ENCODE results near the gene CNDP1.
A peak's percentile ranks its signal among the peaks of the same experiment; 100 is the strongest.
"Not testable (repeated sequence)": the region's sequence is repeated elsewhere in the genome, so short reads cannot be mapped to it uniquely, and the experiment has no call there.

Gene CNDP1, protein sequence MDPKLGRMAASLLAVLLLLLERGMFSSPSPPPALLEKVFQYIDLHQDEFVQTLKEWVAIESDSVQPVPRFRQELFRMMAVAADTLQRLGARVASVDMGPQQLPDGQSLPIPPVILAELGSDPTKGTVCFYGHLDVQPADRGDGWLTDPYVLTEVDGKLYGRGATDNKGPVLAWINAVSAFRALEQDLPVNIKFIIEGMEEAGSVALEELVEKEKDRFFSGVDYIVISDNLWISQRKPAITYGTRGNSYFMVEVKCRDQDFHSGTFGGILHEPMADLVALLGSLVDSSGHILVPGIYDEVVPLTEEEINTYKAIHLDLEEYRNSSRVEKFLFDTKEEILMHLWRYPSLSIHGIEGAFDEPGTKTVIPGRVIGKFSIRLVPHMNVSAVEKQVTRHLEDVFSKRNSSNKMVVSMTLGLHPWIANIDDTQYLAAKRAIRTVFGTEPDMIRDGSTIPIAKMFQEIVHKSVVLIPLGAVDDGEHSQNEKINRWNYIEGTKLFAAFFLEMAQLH

DNA sequence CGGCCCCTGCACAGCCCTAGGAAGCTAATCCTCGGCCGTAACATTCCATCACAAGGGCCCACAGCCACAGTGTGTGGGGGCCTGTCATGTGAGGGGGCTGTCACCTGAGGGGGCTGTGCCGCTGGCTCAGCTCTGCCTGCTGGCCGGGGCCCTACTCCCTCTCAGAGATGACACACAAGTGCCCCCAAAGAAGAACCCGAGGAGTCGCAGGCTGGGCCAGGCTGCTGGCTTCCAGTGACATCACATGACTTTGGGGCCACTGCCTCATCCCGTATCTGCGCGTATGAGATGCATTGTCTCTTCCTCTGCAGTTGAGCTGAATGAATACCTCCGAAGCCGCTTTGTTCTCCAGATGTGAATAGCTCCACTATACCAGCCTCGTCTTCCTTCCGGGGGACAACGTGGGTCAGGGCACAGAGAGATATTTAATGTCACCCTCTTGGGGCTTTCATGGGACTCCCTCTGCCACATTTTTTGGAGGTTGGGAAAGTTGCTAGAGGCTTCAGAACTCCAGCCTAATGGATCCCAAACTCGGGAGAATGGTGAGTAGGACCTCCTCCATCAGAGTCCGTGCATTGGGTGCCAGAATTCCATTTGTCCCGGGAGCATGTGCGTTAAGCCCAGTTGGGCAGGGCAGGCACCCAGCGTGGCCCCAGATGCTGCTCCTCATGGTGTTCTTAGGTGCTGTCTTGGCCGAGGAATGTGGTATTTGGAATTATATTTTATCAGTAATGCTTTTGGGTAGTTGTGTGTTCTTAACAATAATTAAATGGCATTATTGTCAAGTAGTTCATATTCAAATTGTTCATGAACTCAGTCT, at the start of gene CNDP1:
Gene CNDP1, plus strand, starts transcription at position 351 of the 820 bp plus-strand sequence. Its CDS starts 168 bp downstream, at position 519.
- DNase-seq: no peak

- DNase-seq: no peak
Observed at GRCh38 chr18:74486119-74486849, 48.0 kb upstream of the CNDP1 start.

- no peak for DNase-seq
Observed at GRCh38 chr18:74488354-74488753, 45.9 kb upstream of the CNDP1 start.

- DNase-seq: no peak
Observed at GRCh38 chr18:74488864-74489263, 45.4 kb upstream of the CNDP1 start.

DNA sequence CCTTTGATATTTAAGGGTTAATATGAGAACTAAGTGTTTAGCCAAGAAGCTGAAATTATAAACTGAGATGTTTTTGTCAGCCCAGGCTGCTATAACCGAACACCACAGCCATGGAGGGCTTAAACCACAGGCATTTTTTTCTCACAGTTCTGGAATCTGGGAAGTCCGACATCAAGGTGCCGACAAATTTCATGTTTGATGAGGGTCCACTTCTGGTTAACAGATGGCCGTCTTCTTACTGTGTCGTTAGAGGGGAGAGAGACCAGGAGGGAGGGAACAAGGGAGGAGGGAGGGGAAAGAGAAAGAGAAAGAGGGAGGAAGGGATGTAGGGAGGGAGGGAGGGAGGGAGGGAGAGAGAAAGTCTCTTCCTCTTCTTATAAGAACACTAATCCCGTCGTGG, 44.6 kb upstream of the CNDP1 start:
- no peak for DNase-seq

- no peak for DNase-seq
Observed at GRCh38 chr18:74492259-74492658, 42.0 kb upstream of the CNDP1 start.

DNA sequence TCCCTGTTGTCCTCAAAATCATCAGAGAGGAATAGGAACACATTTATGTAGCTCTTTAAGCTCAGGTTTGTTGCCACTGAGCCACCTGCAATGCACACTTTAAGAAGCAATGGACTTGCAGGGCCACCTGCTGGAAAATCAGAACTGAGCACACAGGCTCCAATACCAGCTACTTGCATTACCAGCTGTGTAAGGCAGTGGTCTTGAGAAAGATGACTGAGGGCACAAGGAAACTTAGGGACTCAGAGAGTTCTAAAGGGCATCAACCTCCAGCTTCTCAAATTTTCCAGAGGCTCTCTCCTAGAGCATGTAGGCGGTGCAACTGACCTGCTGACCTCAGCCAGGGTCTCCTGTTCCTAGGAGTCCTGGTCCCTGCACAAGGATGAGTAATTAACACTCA, 40.6 kb upstream of the CNDP1 start:
- peak; percentile 18 to 66 for DNase-seq

GRCh38 chr18:74494514-74494913, 39.8 kb upstream of the CNDP1 start:
- DNase-seq: no peak

DNA sequence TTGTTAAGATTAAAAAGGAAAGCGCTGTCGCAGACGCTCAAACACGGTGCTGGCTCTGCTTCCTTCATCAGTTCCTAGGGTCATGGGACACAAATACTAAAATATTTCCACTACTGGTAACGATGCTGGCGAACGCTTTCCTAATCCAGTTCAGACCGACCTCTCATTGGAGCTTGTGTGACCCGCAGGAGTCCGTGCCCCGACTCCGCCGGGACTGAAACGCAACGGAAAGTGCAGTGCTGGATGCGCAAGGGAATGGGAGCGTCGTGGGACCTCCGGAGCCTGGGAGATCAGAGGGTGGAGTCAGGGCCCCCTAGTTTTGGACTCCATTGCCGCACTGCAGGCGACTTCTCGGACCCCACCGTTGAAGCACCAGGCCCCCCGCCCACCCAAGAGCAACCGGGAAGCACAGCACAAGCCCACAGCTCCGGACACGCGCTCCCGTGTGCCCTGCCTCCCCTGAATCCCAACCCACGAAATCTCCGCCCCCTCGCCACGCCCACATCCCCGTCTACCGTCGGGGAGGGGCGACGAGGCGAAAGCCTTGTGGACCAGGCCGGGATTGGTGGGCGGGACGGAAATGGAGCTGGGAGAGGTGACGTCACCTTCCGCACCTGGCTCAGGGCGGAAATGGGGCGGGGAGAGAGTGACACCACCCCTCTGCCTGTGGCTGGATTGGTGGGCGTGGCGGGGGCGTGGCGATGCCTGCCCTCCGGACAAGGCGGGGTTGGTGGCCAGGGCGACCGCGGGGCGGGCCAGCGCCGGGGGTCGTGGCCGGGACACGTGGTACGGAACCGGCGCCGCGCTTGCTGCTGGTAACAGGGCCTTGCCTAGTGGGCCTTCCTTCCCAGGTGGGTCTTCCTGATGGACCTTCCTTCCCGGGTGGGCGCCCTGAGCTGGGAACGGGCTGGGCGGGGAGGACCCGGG, 38.5 kb upstream of the CNDP1 start, which contains the start of gene CNDP2:
Gene CNDP2, plus strand, starts transcription at position 783 of the 927 bp plus-strand sequence. CDS start 3,611 bp downstream, outside the sequence.
- peak; percentile 97 to 98 for DNase-seq

GRCh38 chr18:74496508-74497323, 37.6 kb upstream of the CNDP1 start:
- peak; percentile 34 to 76 for DNase-seq

DNA sequence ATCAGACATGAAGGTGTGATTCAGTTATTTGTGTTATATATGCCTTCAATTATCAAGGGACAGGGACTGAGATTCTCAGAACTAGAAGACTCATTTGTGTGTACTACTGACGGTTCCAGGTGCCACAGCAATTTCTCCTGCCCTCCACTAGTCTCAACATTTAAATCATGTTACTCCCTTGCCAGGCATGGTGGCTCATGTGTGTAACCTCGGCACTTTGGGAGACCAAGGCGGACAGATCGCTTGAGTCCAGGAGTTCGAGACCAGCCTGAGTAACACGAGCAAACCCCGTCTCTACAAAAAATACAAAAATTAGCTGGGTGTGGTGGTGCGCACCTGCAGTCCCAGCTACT, 37.0 kb upstream of the CNDP1 start:
- DNase-seq: no peak

GRCh38 chr18:74497778-74498177, 36.5 kb upstream of the CNDP1 start:
- DNase-seq: no peak

GRCh38 chr18:74498712-74499627, 35.3 kb upstream of the CNDP1 start:
- peak in 1 of 2 experiments; percentile 53 for DNase-seq

DNA sequence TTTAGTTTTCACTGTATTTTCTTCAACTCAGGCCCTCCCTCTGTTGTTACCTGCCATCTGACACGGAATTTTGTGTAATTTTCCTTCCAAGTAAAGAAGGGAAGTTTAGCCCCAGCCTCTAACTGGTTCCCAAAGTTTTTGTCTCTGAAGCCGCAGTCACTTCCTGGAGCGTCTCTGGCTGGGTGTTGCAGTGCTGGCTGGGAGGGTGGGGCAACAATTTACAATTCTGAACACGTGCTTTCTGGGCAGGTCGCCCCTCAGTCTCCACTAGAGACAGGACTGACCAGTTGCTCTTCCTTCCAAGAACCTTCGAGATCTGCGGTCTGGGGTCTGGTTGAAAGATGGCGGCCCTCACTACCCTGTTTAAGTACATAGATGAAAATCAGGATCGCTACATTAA, 34.7 kb upstream of the CNDP1 start:
- peak; percentile 67 for DNase-seq

- DNase-seq: no peak
Observed at GRCh38 chr18:74500372-74500771, 33.9 kb upstream of the CNDP1 start.

GRCh38 chr18:74500774-74501173, 33.5 kb upstream of the CNDP1 start:
- not testable (repeated sequence) for DNase-seq

DNA sequence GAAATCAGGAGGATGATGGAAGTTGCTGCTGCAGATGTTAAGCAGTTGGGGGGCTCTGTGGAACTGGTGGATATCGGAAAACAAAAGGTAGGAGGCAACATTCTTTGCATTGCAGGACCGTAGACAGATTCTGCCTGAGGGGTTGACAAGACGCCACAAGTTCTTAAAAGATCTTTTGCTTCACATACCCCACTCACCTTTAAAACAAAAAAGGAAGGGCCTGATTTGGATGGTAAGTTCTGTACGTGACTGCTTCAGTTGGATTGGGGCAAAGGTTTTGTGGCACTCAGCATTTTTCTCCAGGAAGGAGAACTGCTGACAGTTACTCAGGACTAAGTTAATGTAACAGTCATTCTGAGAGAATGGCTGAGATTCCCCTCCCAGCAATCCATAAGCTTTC, 32.9 kb upstream of the CNDP1 start:
- no peak for DNase-seq

DNA sequence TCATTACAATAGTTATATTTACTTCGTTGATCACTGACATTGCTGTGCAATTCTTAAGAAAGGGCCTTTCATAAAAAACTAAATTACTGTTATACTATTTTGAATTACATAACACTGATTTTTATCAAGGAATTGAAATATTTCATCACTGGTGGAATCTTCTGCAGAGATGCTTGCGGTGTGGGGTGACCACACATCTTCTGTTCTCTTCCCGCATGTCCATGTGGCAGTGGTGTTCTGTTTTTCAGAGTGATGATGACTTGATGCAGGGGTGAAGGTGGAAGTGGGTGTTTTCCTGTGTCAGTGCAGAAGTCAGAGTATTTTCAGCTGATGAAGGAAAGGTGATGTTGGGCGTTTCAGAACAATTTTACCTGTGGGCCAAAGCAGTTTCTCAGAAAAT, 31.2 kb upstream of the CNDP1 start:
- no peak for DNase-seq

GRCh38 chr18:74505776-74506175, 28.5 kb upstream of the CNDP1 start:
- no peak for DNase-seq
